ENCODE results near the gene BRCA2.
A peak's percentile ranks its signal among the peaks of the same experiment; 100 is the strongest.

The BRCA2 gene

DNA sequence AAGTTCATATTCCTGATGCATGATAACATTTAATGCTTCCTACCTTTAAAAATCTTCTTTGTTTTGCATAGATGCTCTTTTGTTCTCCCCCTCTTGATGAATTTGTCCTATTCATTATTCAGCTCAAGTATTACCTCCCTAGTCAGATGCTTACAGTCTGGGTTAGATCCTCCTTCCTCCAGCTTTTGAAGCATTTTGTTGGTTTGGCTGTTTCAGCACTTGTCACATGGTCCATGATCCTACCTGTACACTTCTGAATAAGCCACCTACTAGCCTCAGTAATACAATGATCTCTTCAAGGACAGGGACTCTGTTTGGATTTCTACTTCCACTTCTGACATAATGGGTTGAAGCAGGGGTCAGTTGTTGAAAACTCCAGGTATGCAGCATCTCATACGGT, 75.2 kb downstream of the BRCA2 start:
- DNase-seq = no peak

DNA sequence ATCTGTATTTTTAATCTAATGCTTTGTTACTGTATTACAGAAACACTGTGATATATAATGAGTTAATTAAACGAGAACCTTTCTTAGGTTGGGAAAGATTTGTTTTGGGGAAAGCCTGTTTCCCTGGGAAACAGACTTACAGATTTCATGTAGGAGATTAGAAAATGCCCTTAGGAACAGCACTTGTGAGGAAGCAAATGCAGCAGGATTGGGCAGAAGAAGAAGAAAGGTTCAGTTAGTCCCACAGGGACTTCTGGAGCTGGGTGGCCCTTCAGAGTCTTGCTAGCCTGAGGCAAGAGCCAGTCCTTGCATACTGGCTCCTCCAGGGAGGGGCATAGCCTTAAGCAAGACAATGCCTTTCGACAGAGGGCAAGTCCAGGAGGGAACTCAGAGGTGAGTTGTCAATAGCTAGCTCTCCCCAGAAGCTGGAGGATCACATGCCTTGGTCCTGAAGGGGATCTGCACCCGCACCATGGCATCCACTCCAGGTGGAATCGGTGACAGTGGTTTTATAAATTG, 75.9 kb downstream of the BRCA2 start:
- no peak for DNase-seq

DNA sequence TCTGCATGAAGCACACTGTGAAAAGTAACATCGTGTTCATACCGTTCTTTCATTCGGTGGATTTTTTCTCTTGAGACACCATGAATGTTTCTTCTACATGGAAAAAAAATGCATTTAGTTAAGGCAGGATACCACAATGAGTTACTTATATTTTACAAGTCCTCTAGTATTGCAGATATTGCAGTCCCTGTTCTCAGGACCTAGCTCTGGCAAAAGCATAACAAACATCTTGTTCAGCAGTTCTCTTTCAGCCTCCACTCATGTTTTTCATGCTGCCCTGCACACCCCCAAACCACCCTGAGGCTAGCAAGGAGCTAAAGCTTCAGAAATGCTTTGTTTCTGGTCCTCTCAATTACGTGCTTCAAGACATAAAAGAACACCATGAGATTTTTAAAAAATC, 87.8 kb downstream of the BRCA2 start:
- DNase-seq = no peak

DNA sequence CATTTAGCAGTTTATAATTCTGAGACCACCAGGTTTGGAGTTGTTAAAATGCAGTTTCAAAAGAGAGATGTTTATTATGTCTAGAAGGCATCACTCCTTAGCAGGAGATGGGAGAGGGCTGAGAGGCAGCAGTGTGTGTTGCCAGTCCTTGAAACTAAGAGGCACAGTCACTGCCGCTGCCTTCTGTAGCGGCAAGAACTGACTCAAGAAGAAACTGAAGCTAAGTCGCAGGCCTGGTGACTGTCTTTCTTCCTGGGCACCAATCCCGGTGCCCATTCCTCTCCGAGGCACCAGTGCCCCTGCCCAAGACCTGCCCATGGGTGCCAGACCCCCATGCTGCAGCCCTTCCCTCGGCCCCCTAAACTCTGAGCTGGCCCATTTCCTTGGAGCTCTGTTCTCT, 92.5 kb downstream of the BRCA2 start:
- DNase-seq = no peak

DNA sequence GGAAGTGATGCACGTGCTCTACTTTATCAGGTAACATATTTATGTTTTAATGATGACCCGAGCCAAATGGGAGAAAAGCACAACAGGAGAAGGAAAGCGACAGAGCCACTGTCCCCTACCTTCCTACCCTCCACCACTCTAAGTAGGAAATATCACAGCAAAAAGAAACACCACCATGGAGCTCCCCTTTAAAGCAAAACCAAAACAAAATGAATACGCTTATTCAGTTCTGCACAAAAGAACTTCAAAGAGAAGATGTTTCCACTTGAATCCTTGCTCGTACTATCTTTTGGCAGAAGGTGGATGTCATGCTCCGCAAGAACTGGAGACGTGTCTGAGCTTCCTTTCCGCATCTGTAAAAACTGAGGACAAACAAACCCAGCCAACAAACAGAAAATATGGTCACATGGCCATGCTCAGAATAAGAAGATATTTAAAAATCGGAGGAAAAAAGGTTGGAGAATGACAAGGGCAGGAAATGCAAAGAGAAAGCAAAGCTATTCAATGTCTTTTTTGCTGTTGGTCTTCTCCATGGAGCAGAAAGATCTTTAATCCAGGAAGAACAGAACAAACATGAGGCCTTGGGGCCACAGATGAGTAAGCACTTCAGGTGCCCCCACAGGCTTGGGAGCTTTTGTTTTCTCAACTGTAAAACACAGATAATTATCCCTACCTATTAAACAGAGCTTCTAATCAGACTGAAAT, 93.1 kb downstream of the BRCA2 start:
- no peak for DNase-seq

DNA sequence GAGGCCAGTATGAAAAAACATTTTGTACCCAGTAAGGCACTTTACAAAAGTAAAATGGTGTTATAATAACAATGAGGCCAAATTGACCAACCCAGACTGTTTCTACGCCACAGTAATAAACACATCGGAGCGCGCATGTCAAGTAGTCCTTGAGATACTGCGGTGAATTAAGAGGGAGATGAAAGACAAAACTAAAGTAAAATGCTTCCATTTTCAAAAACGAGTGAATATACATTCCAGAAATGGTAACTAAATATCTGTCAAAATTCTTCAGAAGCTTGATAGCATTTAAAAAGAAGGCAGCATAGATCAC, 93.6 kb downstream of the BRCA2 start:
- no peak for DNase-seq

DNA sequence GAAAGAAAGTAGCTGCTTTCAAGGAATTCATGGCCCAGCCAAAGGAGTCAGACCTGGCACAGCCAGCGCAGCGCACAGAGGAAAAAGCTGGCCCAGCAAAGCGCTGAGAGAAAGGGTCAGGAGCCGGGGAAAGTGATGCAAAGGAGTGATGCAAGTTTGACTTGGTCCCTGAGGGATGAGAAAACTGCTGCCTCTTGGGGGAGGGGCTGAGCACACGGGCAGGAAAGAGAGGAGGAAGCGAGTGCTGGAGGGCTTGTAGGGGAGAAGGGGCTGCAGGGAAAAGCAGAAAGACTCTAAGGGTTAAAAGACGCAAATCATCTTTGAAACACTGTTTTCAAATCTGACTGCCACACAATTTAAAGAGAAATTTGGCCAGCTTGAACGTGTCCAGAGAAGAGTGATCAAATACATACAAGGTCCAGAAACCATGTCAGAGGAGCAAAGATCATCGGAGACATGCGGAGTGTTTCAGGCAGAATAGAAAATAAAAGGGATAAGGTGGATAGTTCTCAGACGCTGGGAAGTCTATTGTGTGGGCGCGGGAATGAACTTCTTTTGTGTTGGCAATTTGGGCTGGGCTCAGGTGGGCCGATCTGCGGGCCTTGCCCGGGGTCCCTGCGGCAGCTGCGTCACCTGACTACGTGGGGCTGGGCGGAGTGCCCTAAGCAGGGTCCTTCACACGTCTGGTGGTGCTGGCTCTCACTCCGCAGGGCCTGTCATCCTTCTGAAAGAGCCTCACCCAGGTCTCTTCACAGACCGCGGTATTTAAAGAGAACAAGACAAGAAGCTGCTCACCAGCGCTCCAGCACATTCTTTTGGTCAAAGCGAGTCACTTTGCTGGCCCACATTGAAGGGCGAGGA, 94.5 kb downstream of the BRCA2 start:
- DNase-seq = peak in 1 of 2 experiments; percentile 16

DNA sequence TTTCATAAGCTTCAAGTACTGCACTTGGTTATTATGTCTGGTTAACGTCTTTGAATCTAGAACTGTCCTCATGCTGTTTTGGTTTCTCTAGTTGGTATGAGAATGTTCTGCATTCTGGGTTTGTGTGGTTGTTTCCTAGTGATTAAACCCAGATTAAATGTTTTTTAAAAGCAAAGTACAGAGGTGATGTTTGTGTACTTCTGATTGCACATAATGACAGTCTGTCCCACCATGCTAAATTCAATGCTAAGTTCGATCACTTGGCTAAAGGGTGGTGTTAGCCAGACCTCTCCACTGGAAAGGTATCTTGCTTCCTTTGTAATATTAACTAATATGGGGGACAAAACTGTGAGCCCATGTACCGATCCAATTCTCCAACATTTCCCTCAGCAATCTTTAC, 98.0 kb downstream of the BRCA2 start:
- DNase-seq = no peak

DNA sequence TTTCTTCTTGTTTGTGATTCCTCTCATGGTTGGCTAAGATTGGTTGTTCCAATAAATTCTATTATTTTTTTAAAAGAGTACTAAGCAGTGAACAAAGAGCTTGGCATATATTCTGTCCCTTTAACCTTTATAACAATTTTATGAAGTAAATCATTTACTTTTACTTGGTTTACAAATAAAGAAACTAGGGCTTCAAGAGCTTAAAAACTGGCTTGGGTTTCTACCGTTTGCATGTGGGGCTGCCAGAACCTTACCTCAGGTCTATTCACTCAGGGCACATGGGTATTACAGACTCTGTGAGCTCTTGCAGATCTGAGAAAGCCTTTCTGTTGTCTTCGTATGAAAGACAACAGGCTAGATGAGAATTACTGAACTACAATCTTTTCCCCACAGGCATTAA, 99.3 kb downstream of the BRCA2 start:
- DNase-seq = no peak

DNA sequence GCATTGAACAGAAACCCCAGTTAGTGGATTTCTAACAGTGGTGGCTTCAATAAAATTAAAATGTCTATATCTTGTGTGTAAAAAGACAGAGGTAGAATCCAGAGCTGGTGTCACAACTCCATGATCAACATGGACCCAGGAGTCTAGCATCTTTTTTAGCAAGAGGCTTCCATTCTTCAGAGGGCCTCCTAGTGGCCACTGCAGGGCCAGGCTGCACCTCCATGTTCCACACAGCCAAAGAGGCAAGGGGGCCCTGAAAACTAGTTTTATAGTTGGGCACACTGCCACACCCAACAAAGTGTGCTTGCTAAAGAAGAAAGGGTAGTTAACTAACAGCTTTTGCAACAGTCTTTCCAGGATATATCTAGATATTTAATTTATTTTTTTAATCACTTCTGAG, 99.7 kb downstream of the BRCA2 start:
- no peak for DNase-seq

DNA sequence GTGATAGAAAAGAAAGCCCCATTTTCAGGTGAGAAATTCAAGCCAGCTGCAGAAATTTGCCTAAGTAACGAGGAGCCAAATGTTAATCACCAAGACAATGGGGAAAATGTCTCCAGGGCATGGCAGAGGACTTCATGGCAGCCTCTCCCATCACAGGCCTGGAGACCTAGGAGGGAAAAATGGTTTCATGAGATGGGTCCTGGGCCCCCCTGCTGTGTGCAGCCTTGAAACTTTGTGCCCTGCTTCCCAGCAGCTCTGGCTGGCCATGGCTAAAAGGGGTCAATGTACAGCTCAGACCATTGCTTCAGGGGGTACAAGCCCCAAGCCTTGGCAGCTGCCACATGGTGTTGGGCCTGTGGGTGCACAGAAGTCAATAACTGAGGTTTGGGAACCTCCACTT, 102.7 kb downstream of the BRCA2 start:
- no peak for DNase-seq

DNA sequence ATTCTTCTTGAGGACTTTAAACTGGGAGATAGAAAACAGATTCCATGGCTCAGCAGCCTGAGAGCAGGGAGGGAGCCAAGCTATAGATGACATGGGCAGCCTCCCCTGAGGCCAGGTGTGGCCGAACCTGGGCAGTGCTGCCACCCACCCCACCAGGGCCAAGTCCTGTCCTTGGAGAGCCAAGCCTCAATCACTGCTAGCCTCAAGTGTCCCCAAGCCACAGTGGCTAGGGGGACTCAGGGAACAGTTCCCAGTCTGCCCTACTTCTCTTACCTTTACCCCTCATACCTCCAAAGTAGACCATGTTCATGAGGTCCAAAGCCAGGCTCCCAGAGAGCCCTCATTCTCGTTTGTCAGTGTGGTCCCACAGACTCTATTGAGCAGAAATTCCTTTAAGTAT, 104.6 kb downstream of the BRCA2 start:
- DNase-seq = no peak

DNA sequence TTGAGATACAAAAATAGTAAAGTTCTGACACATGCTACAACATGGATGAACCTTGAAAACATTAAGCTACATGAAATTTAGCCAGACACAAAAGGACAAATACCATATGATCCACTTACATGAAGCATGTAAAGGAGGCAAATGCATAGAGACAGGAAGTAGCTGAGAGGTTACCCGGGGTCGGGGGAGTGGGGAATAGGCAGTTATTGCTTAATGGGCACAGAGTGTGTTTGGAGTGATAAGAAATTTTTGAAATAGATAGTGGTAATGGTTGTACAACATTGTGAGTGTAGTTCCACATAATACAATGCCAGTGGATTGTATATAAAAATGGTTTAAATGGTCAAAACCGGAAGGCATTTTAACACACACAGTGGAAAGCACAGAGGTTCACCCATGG, 108.3 kb downstream of the BRCA2 start:
- DNase-seq = no peak

DNA sequence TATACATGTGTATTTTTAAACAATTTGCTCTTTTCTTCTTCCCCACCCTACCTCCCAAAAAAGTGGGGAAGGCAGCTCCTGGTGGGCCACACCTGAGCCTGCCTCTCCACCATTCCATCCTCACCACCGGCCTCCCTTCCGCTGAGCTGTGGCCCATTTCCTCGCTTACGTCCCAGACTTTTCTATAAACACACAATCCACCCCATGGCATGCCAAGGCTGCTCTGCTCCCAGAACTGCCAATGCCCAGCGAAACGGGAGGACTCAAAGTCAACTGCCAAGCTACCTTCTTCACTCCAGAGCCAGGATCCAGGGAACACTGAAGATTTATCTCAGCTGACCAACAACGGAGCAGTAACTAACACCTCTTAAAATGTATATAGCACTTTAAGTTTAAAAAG, 109.8 kb downstream of the BRCA2 start:
- no peak for DNase-seq

DNA sequence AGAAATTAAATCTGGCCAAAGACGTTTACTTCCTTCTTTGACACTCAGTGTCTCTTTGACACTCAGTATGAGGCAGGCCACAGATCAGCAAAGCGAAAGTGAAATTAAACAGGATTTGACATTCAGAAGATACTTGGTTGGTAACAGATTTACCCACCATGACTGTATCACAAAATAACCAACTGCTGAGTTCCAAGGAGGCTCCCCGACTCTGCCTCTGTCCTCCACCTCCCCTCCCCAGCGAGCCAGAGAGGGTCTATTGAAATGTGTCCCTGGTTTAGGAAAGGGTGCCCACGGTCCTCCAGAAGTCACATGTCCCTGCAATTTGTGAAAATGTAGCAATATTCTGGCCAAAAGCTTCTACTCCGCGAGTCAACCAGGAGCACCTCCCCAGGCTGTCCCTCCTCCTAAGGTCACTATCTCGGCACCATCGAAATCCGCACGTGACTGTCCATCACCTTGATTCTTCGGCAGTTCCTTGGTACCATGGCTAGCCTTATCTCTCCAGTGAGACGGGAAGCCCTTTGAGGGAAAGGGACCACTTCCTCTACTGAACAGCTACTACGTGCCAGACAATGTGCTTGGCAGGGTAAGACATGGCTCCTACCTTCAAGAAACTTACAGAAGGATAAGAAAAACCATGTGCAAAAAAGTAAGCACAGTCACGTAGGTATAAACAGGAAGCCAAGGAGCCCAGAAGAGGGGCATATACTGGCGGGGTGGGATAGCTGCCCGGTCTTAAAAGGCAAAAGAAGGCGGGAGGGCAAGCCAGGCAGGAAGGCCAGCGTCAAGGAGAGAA, 111.1 kb downstream of the BRCA2 start:
- DNase-seq = no peak

DNA sequence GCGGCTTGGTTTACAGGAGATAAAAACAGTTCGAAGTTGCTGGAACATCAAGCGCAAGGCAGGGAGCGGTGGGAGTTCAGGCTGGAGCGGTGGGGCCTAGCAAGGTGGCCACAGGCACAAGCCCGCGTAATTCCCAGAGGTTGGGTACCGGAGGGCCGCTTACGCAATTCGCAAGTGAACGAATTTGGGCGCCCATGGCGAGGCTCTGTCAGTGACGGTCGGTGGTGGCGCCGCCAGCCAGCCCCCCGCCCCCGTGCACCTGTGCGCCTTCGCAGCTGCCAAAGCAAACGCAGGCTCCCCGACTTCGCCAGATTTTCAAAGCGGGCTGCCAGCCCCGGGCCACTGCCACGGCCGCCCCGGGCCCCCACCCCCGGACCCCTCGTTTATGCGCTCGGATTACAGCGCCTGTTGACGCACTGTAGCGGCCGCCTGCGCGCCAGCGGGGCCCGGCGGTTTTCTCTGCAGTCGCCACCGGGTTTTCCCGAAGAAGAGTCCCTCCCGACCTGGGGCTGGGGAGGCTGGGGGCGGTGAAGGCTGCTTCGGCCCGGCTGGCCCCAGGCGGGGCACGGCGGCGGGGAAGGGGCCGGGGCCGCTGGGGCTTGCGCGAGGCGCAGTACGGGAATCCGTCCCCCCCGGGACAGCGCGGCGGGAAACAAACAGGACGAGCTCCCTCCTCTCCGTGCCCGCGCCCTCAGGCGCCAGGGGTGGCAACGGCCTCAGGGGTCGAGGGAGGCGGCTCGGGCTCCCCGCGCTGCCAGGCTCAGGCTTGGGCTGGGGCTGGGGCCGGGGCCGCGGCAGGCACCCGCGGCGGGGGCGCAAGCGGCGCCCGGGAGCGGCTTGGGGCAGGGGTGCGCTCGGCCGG, 111.9 kb downstream of the BRCA2 start:
- DNase-seq = peak in 1 of 2 experiments; percentile 37

DNA sequence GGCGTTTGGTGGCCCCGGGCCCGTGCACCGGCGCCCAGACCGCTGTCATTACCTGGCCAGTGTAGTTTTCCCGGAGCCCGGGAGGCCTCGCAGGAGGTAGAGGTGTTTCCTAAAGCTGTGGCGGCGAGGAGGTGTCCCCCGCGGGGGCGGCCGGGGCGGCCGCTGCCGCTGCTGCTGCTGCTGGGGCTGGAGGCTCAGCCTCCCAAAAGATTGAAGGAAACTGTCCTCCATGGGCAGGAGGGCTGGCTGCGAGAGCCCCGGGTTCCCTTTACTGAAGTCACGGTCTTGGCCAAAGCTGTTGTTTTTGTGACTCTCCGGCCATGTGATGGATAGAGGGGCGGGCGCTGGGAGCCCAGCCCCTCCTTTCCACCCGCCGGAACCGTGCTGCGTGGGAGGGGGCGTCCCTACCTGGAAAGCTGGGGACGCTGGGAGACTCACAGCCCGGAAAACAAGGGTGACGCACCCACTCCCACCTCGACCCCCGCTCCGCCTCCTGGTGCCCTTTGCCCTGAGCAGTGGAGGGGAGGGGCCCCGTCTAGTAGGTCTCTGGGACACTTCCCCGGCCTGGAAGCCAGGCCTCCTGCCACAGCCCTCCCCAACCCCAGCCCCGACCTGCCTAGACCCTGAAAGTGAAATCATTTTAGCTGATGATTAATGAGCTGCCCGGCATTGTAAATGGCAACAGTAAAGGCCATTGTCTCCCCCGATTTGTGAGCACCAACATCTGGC, 112.7 kb downstream of the BRCA2 start, which contains the start of gene N4BP2L1:
TSS of gene N4BP2L1 (minus strand) at position 279 of the 729 bp plus-strand sequence. CDS start at position 231, 48 bp downstream.
- DNase-seq = peak in 1 of 2 experiments; percentile 44

DNA sequence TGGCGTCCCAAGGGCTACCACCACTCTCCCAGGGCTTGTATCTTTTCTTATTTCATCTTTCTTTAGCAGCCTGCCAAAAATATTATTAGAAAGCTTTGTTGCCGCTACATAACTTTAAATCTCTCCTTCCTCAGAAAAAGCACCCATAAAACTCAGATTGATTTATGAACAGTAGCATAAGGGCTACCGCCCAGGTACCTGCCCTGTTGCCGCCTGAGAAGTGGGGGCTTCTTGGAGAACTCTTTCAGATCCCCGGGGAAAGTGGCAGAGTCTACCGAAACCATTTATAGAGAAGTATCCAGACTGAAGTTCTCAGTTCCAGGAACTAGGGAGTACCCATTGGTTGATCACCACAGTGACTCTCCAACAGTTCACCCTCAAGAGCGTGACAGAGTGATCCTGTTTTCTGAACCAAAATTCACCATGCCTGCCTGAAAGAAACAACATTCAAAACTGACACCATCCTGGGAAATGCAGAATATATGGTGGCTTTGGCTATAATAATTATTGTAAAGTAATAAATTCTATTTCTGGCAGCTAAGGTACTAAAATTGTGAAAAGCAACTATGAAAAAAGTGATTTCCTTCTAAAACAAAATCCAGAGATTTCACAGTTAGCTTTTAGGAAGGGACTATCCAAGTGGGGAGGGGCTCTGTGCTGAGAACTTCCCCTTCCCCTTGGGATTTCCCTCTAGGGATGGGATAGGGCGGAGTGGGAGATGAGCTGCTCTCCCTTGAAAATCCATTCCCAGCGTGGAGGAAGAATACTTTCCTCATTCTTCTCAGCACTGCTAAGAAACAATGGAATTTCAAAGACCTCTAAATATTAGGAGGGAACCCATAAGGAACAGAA, 113.5 kb downstream of the BRCA2 start:
- DNase-seq = no peak

DNA sequence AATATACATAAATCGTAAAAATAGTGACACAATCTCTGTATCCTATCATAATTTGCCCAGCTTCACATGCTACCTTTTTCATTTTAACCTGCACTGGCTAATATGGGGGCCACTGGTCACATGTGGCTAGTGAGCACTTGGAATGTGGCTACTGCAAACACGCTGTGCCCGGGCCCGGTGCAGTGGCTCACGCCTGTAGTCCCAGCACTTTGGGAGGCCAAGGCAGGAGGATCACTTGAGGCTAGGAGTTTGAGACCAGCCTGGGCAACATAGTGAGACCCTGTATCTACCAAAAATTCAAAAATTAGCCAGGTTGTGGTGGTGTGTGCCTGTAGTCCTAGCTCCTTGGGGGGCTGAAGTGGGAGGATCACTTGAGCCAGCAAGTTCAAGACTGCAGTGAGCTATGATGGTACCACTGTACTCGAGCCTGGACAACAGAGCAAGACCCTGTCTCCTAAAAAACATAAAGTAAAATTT, 114.2 kb downstream of the BRCA2 start:
- no peak for DNase-seq

DNA sequence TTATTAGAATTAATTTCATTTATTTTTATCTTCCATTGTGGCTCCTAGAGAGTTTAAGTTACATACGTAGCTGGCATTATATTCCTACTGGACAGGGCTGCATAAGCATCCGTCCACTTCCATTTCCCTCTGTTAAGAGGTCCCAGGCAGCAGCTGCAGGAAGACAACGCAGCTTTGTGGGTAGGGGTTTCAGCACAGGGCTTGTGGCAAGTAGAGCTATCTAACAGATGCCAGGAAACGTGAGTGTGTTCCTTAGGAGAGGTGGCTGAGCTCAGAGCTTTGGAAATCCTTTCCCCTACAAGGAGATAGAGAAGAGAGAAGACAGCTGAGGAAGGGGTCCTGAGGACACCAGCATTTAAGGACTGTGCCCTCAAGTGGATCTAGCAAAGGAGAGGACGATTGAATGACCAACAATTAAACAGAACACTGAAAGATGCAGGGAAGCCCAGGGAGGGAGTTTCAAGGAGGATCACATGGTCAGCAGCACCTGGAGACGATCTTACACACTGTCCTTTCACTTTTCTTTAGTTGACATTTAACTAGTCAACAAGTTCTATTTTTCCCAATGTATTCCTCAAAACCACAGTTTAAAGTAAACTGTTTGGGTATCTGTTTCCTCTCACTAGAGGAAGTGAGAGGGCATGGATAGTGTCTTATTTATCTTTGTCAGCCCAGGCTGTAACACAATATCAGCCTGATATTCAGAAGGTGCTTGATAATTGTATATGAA, 114.9 kb downstream of the BRCA2 start:
- DNase-seq = no peak
